ENCODE measurements around the gene SLX4.
"Not testable (repeated sequence)": the region's sequence is repeated elsewhere in the genome, so short reads cannot be mapped to it uniquely, and the experiment has no call there.

Gene SLX4

GRCh38 chr16:3611146-3611975 lies at the start of gene SLX4:
SLX4 (minus strand) TSS chr16:3611606; CDS start chr16:3608964, 2,642 bp downstream.
- peak; percentile 27 to 93 (median 78) for DNase-seq

- no peak for DNase-seq
Measured at GRCh38 chr16:3659251-3659650, 47.8 kb upstream of the SLX4 start.

- DNase-seq = no peak
Measured at GRCh38 chr16:3656491-3657468, 45.4 kb upstream of the SLX4 start.

GRCh38 chr16:3656160-3656490 lies 44.7 kb upstream of the SLX4 start:
- DNase-seq = not testable (repeated sequence)

GRCh38 chr16:3655396-3656159 lies 44.2 kb upstream of the SLX4 start:
- no peak for DNase-seq

GRCh38 chr16:3655030-3655395 lies 43.6 kb upstream of the SLX4 start:
- no peak for DNase-seq

GRCh38 chr16:3654249-3654991 lies 43.0 kb upstream of the SLX4 start, which contains the start of gene DNASE1:
DNASE1 (plus strand) TSS chr16:3654691; CDS start chr16:3655374, 683 bp downstream.
- DNase-seq = peak in 6 of 14 donors; percentile 1 to 35 (median 14)

- peak in 1 of 14 donors; percentile 12 for DNase-seq
Measured at GRCh38 chr16:3652373-3653195, 41.2 kb upstream of the SLX4 start.

- peak in 1 of 14 donors; percentile 9 for DNase-seq
Measured at GRCh38 chr16:3651461-3652372, 40.3 kb upstream of the SLX4 start.

- no peak for DNase-seq
Measured at GRCh38 chr16:3650631-3651265, 39.3 kb upstream of the SLX4 start.

- no peak for DNase-seq
Measured at GRCh38 chr16:3646348-3646920, 35.0 kb upstream of the SLX4 start.

GRCh38 chr16:3645504-3646347 lies 34.3 kb upstream of the SLX4 start:
- DNase-seq = no peak

GRCh38 chr16:3645108-3645503 lies 33.7 kb upstream of the SLX4 start:
- no peak for DNase-seq

- DNase-seq = no peak
Measured at GRCh38 chr16:3643095-3643730, 31.8 kb upstream of the SLX4 start.

GRCh38 chr16:3642397-3643094 lies 31.1 kb upstream of the SLX4 start:
- DNase-seq = peak in 1 of 14 donors; percentile 62

- DNase-seq = no peak
Measured at GRCh38 chr16:3641801-3642396, 30.5 kb upstream of the SLX4 start.
